ENCODE results near the gene DNAJA4. TPM values are rescaled to one million over a fixed set of nuclear protein-coding genes. Genes with fewer than 3 reads are reported as not detected.

Gene DNAJA4
- total and polyA plus RNA-seq, 2 of the 8 experiments (the other 6 are each of a cell fraction or from before 2014, with no cell fraction given), result 3.6 to 6.2 TPM

GRCh38 chr15:78302579-78303312 lies 38.4 kb downstream of the DNAJA4 start:
- Histone ChIP-seq H2AK5ac (ENCODE audit: low read depth, low read length) (no peak overlapping the region), H3K27me3 (replicated peaks in 1 of 4; ENCODE audit: control insufficient read depth in 3 of 4, extremely low read depth in 1 of 4, insufficient read depth in 3 of 4, low read length in 3 of 4) (peaks cover 0 to 4% (median 0%) of the 10 kb centered on the region in 4 experiments; a peak in 2 of 7 replicates), H3K23me2 (ENCODE audit: low read depth, low read length) (peaks cover 6% of the 10 kb centered on the region; the same call in 1 of the 2 replicates), H3K36me3 (ENCODE audit: control insufficient read depth in 2 of 4, insufficient read depth in 4 of 4, low read length in 3 of 4) (no peaks in the 10 kb centered on the region), H3K4me2 (ENCODE audit: insufficient read depth in 1 of 2, low read depth in 2 of 2, low read length in 2 of 2) (no peak overlapping the region), H4K91ac (replicated peaks; ENCODE audit: insufficient read length, low read length) (no peak overlapping the region), H3K79me2 (ENCODE audit: control insufficient read depth in 1 of 2, insufficient read depth in 2 of 2, low read length in 2 of 2) (peaks cover 3 to 14% of the 10 kb centered on the region in 2 experiments; a peak in 3 of 4 replicates), H3K56ac (replicated peaks; ENCODE audit: insufficient read length, low read depth, low read length) (no peak overlapping the region), H2BK5ac (ENCODE audit: low read depth, low read length) (no peak overlapping the region), H3K9me3 (ENCODE audit: insufficient read depth in 2 of 2, low read depth in 1 of 2, low read length in 1 of 2) (no peaks in the 10 kb centered on the region), H3K79me1 (ENCODE audit: low read depth, low read length) (peaks cover 7% of the 10 kb centered on the region), H3K23ac (ENCODE audit: insufficient read length) (no peak overlapping the region), H2AFZ (ENCODE audit: low read length) (no peak overlapping the region), H3K9ac (replicated peaks in 1 of 4; ENCODE audit: extremely low read depth in 1 of 4, low read depth in 3 of 4, low read length in 3 of 4) (no peak overlapping the region), H4K20me1 (replicated peaks in 1 of 2; ENCODE audit: control insufficient read depth in 1 of 2, insufficient read depth in 2 of 2, low read length in 2 of 2) (no peaks in the 10 kb centered on the region), H3K14ac (ENCODE audit: insufficient read length) (no peak overlapping the region), H2BK12ac (ENCODE audit: low read depth, low read length) (no peak overlapping the region), H4K5ac (ENCODE audit: insufficient read length, low read depth, low read length) (no peak overlapping the region), H4K8ac (ENCODE audit: extremely low read depth, insufficient read depth, low read length) (no peak overlapping the region), H3K4me3 (ENCODE audit: extremely low read depth in 1 of 4, insufficient read depth in 2 of 4, low read depth in 3 of 4, low read length in 4 of 4) (no peak overlapping the region), H3K4ac (replicated peaks; ENCODE audit: insufficient read length, low read depth, low read length) (no peak overlapping the region), H2BK120ac (replicated peaks; ENCODE audit: low read depth, low read length) (no peak overlapping the region), H3K18ac (ENCODE audit: extremely low read depth, low read length) (no peak overlapping the region), H3K27ac (ENCODE audit: low read depth, low read length) (no peak overlapping the region), H2BK20ac (ENCODE audit: low read length) (no peak overlapping the region), H2BK15ac (ENCODE audit: low read length) (no peak overlapping the region), H3K4me1 (replicated peaks in 1 of 4; ENCODE audit: control insufficient read depth in 3 of 4, insufficient read depth in 4 of 4, low read length in 3 of 4) (peaks cover 0 to 2% (median 0%) of the 10 kb centered on the region in 4 experiments; a peak in 2 of 7 replicates)
- DNase-seq (ENCODE audit: low read depth in 1 of 2, low spot score in 2 of 2) (no peak), FAIRE-seq (no peak)
- TF ChIP-seq NRF1 (IDR thresholded peaks at IDR 0.05; ENCODE audit: low read depth, low read length) (no peak), ASH2L (IDR thresholded peaks at IDR 0.05; ENCODE audit: low read length) (no peak), GTF2F1 (IDR thresholded peaks at IDR 0.05; ENCODE audit: borderline replicate concordance, low read depth, low read length) (no peak)
- 89% methylated on average over 5 of the region's 5 CpGs; no CpG with 5 or more reads in 1 of the 2 experiments for WGBS, 2 experiments (ENCODE audit: extremely low coverage in 1 of 2, insufficient coverage in 1 of 2, insufficient read length in 1 of 2, insufficient replicate concordance in 2 of 2, low coverage in 1 of 2, low lambda C conversion rate in 2 of 2, missing lambda C conversion rate in 1 of 2)
- POLR2A ChIA-PET (ENCODE audit: partially characterized antibody), result no interaction called here
- CTCF ChIA-PET (ENCODE audit: partially characterized antibody), result interaction anchor here (0.6 to 1.6 kb wide), 5 partner anchors 11 to 434 kb away, joined by 3 to 4 read pairs (median 4); no protein-coding TSS in a partner anchor
